Umbilical cord (tissue), 2 donors: ENCODE results near the gene POLR1A. TPM values are rescaled to one million over a fixed set of nuclear protein-coding genes. Genes with fewer than 3 reads are reported as not detected.

Experiments
- DNase-seq: peaks from one replicate; pipeline ENCODE4 v3.0.0-alpha.2; 2015; ENCODE audit warnings: low spot score
- total RNA-seq: library from RNA; depleted of rRNA; stranded (reverse); fragments of >200 nt; gene quantifications from one replicate; pipeline ENCODE4 v1.2.3, GENCODE V29; 2014; ENCODE audit warnings: low replicate concordance; ENCODE audit not compliant: insufficient read depth

The POLR1A gene
- total RNA-seq, 1 donor from 2014 or later, result 7.0 TPM

- DNase-seq, result no peak
These were observed 82.3 kb downstream of the POLR1A start for GRCh38 chr2:86023366-86023712.

DNA sequence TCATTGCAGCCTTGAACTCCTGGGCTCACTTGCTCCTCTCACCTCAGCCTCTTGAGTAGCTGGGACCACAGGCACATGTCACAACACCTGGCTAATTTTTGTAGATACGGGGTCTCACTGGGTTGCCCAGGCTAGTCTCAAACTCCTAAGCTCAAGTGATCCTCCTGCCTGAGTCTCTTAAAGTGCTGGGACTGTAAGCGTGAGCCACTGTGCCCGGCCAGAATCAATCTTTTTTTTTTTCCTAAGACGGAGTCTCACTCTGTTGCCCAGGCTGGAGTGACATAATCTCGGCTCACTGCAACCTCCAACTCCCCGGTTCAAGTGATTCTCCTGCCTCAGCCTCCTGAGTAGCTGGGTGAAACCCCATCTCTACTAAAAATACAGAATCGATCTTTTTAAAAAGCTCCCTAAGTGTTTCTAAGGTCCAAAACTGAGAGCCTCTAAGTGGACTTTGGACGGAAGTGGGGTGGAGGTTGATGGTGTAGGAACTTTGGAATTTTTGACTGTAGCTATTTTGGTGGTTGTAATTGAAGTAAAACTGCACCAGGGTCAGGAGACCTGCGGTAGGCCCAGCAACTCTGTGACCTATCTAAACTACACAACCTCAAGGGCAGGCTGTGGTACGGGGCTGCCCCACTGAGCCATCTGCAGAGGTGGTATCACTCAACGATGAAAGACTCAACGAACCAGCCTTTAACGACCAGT, 82.9 kb downstream of the POLR1A start:
- no peak for DNase-seq

GRCh38 chr2:86021396-86022378, 84.0 kb downstream of the POLR1A start:
- no peak for DNase-seq

- no peak for DNase-seq
These were observed 84.7 kb downstream of the POLR1A start for GRCh38 chr2:86020984-86021383.

DNA sequence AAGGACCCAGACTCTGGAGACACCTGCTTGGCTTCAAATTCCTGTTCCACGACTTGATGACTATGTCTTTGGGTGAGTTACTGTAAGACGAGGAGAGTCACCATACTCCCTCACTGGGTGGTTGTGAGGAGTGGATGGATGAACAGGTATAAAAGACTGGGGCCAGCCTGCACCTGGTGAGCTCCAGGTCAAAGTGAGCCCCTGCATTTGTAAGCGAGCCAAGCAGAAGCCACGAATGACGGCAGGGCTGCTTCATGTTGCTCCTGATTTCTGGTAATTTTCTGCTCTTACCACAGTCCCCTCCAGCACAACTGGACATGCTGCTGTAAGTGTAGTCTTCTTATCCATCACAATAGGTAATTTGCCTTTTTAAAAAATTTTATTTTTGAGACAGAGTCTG, 86.6 kb downstream of the POLR1A start:
- DNase-seq, result no peak

GRCh38 chr2:86017901-86018896, 87.5 kb downstream of the POLR1A start:
- DNase-seq, result no peak

- DNase-seq, result no peak
These were observed 89.1 kb downstream of the POLR1A start for GRCh38 chr2:86016581-86016980.

- DNase-seq, result no peak
These were observed 90.0 kb downstream of the POLR1A start for GRCh38 chr2:86015699-86016098.

- no peak for DNase-seq
These were observed 90.7 kb downstream of the POLR1A start for GRCh38 chr2:86015006-86015405.

DNA sequence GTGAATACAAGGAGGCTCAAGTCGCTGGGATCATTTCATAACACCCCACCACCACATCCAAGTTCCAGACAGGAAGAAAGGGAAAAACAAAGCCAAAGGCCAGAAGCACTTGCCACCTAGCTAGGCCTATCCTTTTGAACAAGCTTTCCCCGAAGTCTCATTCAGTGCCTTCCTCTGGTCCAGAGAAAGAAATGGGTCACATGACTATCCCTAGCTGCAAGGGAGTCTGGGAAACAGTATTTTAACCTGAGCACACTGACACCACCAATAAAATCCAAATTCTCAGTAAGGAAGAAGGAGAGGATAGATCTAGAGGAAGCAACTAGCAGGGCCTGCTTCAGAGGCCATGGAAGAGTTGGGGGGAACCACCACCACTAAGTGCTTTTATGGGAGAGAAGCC, 91.2 kb downstream of the POLR1A start:
- no peak for DNase-seq

- no peak for DNase-seq
These were observed 93.5 kb downstream of the POLR1A start for GRCh38 chr2:86012007-86012712.

GRCh38 chr2:86011449-86011941, 94.2 kb downstream of the POLR1A start:
- no peak for DNase-seq

DNA sequence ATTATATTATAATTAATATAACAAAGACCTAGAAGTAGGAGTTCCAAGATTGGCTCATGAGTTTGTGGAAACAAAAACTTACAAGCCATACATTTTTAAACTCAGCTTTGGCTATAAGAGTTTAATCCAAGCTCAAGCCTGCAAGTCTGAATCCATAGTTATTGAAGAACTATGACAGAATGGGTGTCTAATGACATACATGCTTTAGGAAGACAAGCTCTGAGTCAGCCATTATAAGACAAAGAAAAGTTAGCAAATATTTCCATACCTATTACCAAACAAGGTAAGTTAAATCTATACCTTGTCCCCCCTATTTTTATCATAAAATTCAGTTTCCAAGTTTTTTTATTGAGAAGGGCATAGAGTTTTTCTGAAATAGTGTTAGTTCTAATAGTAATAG, 95.6 kb downstream of the POLR1A start:
- no peak for DNase-seq

- no peak for DNase-seq
These were observed 99.2 kb downstream of the POLR1A start for GRCh38 chr2:86006524-86006923.

DNA sequence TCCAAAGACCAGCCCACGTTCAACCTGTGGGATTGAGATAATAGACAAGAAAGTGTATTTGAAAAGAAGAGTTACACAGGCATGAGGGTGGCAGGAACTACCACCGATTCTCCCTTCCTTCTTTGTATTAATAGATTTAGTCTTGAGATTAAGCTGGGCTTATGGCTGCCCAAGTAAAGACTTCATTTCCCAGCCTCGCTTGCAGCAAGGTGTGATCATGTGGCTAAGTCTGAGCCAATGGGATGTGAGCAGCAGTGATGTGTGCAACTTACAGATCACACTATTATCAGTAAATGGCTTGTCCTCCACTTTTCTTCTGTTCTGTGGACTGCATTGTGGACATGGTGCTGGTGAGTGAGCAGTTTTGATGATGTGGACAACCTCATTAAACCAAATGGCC, 101.7 kb downstream of the POLR1A start:
- no peak for DNase-seq

GRCh38 chr2:86003104-86003503, 102.6 kb downstream of the POLR1A start:
- DNase-seq, result no peak

GRCh38 chr2:86002375-86002774, 103.3 kb downstream of the POLR1A start:
- no peak for DNase-seq

- no peak for DNase-seq
These were observed 104.4 kb downstream of the POLR1A start for GRCh38 chr2:86001326-86001725.

DNA sequence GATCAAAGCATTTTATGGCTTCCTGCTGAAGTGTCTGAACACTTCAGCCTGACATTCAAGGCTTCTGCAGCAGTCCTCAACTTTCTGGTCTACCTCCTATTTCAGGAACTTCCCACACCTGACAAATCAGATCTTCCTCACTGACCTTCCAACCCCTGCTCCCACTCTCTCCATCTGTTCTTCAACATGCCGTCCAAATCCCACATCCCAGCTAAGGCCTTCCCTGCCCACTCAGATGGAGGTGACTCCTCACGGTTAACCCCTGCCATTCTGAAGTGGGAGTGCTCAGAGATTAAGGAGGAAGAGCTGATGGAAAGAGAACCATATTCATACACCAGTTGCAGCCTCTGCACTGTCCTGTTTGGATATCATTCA, 104.8 kb downstream of the POLR1A start:
- no peak for DNase-seq

DNA sequence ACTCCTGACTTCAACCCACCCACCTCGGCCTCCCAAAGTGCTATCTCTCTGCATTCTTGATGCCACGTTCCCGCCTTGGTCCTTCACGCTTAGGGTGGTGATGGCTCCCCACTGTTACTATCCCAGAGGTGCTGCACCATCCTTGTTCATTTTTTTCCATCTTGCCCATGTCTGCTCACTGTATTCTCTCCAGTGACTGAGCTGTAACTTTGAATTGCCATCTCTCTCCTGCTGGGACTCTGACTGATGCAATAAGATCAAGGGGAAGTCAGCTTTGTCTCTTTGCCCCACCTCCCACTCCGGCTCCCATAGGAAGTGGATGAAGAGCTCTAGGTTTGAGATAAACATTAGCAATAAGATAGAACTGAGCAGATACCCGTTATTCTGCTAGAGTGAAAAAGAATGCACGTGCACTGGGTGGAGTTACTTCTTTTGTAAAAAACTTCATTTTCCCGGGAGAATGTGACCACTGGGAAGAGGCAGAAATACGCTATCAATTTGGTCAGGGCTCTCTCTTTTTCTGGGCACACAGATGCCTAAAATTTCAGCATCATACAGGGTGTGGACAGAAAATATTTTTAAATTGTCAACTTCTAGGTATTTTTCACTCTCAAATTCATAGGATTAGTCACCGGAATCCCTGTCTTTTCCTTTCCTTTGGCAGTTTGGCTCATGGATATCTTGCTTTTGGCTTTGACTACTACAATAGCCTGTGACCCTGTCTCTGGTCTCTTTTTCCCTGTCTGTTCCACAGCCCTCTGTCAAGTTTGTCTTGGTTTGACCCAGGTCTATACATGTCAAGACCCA, 105.4 kb downstream of the POLR1A start:
- peak; percentile 42 for DNase-seq
